GM19351 (cell line): ENCODE data around the gene GABRR3.
"Not testable (repeated sequence)": the region's sequence is repeated elsewhere in the genome, so short reads cannot be mapped to it uniquely, and the experiment has no call there.

Source experiments
- ATAC-seq: cut with Tn5 transposase; IDR thresholded peaks from one replicate; pipeline ENCODE4 v1.9.1; 2021; ENCODE audit warnings: mild to moderate bottlenecking, moderate library complexity; ENCODE audit not compliant: unreplicated experiment

The GABRR3 gene

GRCh38 chr3:98022978-98023820 lies 11.9 kb downstream of the GABRR3 start:
- ATAC-seq, result peak; percentile 89

DNA sequence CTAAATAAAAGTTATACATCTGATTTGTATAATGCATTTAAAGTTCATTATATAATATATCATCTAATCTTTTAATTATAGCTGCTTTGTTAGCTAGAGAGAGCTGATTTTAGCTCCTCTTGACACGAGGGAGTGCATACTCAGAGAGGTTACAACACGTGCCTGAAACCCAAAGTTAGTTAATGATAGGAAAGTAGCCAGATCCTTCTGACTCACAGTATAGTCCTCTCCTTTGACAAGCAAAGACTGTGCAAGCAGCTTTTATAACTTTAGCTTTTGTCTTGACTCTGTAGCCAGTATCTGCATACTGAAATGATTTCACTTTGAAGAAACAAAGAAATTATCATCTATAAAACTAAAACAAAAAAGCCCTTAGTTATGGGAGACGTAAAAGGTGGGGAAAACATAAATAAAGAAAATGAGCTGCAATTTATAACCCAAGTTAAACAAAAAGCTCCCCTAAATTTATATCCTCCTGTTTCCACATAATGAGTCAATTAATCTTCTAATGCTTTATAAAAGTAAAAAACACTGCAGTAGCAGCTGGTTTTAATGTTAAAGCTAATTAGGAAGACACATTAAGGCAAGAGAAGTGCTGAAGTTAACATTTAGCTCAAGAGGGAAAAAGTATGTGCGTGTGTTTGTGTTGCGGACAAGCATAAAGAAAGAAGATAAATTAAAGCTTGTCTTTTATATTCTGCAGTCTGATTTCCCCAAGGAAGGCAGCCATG lies 13.1 kb downstream of the GABRR3 start:
- no peak for ATAC-seq

GRCh38 chr3:98020412-98020811 lies 14.7 kb downstream of the GABRR3 start:
- no peak for ATAC-seq

GRCh38 chr3:98018301-98018700 lies 16.8 kb downstream of the GABRR3 start:
- no peak for ATAC-seq

GRCh38 chr3:98014268-98014585 lies 20.9 kb downstream of the GABRR3 start:
- ATAC-seq, result no peak

GRCh38 chr3:98013411-98014267 lies 21.5 kb downstream of the GABRR3 start:
- no peak for ATAC-seq

DNA sequence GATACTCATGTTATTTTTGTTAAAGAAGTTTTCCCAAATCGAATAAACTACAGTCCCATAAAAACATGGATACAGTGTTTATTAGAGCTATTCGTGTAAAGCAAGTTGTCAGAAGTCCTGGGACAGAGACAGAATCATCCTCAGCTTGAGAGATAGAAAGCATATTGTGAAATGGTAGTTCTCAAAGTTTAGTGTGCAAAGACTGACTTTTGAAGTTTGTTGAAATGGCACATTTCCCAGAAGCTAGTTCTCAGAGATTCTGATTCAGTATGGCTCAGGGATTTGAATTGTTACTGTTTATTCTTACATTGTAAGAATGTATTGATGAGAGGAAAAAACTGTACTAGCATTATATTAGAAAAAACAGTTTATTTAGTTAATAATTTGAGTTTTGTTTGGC lies 22.1 kb downstream of the GABRR3 start:
- ATAC-seq, result no peak

DNA sequence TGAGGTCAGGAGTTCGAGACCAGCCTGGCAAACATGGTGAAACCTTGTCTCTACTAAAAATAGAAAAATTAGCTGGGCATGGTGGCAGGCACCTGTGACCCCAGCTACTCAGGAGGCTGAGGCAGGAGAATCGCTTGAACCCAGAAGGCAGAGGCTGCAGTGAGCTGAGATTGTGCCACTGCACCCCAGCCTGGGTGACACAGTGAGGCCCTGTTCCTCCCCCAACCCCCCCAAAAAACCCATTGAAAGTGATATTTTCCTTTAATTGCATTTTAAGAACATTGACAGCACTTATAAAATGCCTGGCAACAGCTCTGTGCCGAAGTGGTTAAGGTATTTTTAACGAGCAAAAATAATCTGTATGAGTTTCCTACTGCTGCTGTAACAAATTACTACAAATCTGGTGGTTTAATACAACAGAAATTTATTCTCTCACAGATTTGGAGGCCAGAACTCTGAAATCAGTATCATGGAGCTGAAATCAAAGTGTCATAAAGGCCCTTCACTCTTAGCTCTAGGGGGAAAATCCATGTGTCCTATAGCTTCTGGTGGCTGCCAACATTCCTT lies 24.1 kb downstream of the GABRR3 start:
- not testable (repeated sequence) for ATAC-seq

DNA sequence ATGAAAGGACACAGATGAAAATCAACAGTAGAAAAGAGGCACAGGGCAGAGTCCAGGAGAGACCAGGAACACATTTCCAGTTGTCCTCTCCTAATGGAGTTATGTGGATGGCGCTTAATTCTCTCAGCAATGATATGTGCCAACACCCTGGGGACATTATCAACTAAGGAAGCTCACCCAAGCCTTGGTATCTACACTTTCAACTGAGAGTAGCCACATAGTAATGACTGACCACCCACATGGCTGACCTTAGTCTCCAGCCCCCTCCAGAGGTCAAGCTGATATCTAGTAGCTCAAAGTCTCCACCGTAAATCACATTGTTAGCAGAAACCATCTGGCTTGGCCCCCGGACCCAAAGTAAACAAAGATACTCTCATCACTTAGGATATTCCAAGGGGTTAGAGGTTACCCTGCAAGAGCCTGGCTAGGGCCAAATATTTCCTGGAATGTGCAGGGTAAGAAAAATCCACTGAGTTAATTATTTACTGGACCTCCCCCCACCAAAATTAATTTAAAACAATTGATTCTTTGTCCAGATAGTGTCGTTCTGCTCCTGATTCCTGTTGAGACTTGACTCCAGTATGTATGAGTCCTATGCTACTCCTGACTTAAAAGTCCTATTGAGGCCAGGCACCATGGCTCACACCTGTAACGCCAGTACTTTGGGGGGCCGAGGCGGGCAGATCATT lies 24.8 kb downstream of the GABRR3 start:
- ATAC-seq, result no peak

DNA sequence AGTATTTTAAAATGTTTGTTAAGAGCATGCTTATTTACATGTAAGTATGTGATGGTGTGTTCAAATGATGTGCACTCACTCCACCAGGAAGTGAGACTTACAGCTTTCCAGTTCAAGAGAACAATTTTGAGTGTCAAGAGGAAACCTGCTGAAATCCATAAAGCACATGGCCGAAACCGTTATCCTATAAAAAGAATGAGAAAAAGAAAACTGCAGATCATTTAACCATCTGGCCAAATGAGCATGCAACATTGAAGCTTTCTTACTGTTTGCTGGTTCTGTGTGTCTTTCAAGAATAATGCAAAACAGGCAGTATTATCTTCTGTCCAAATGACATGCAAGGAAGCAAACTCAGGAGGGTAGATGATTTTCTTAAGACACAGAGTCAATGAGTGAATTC lies 26.3 kb downstream of the GABRR3 start:
- ATAC-seq, result peak; percentile 79

GRCh38 chr3:98005438-98005837 lies 29.7 kb downstream of the GABRR3 start:
- no peak for ATAC-seq

- ATAC-seq, result no peak
Measured at GRCh38 chr3:98004721-98005120, 30.4 kb downstream of the GABRR3 start.

- ATAC-seq, result peak; percentile 84
Measured at GRCh38 chr3:98003306-98003969, 31.7 kb downstream of the GABRR3 start.

- ATAC-seq, result no peak
Measured at GRCh38 chr3:98002717-98003116, 32.4 kb downstream of the GABRR3 start.

- no peak for ATAC-seq
Measured at GRCh38 chr3:97999994-98000393, 35.1 kb downstream of the GABRR3 start.

DNA sequence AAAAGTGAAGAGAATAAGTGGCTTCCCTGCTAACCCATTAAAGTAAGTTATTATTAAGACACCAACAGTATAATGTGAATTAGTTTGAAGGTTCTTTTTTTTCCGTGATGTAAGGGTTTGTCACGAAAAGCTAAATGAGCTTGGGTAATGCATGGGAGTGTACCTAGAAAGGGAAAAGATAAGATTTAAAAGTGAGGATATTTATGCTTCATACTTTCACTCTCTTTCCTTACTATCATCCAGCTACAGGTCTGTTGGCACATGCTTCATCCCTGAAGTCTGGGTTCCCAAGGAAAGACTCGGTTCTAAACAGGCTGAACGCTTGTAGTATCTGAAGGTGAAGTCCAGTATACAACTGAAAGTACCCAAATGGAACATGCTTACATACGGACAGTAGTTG lies 36.0 kb downstream of the GABRR3 start:
- ATAC-seq, result no peak

- no peak for ATAC-seq
Measured at GRCh38 chr3:97996988-97997387, 38.1 kb downstream of the GABRR3 start.

GRCh38 chr3:97994328-97994945 lies 40.7 kb downstream of the GABRR3 start:
- ATAC-seq, result no peak

- no peak for ATAC-seq
Measured at GRCh38 chr3:97993526-97993925, 41.6 kb downstream of the GABRR3 start.
